Spleen (tissue), 7 donors: ENCODE data around the gene HOXB6.

Source experiments
- CTCF ChIP-seq, 11 experiments: fragments of 200-600 bp in 7 of 11; fragments of 450-650 bp in 4 of 11; sonication (generic) in 4 of 11; IDR thresholded peaks in 8 of 11; conservative IDR thresholded peaks in 3 of 11; 1 replicate in 7 of 11; 2 replicates in 4 of 11; pipeline versions ENCODE4 v1.4.0 to v1.8.0; 2016 to 2021; ENCODE audit warnings: antibody characterized with exemption in 11 of 11, inconsistent platforms in 4 of 11, mild to moderate bottlenecking in 1 of 11
- POLR2A ChIP-seq, 3 donors: fragments of 450-650 bp; IDR thresholded peaks; one replicate each; pipeline ENCODE4 v1.5.1; 2017; ENCODE audit warnings: antibody characterized with exemption in 3 of 3, mild to moderate bottlenecking in 1 of 3
- donor health status: DM: no; HTN: no; CAD: no; lungs with moderate emphysema.
- donor health status: DM: no; HTN: no; CAD: no.
- donor health status: DM: no; HTN: no; CAD: no.

GRCh38 chr17:48553190-48553547 lies 51.6 kb downstream of the HOXB6 start:
- TF ChIP-seq CTCF (IDR thresholded peaks at IDR 0.05 in 8 of 11, conservative IDR thresholded peaks at IDR 0.05 in 3 of 11): no peak
- no peak for TF ChIP-seq POLR2A (IDR thresholded peaks at IDR 0.05)
